Measurements from ENCODE around the gene CCDC89. TPM values are rescaled to one million over a fixed set of nuclear protein-coding genes. Genes with fewer than 3 reads are reported as not detected.

CCDC89 gene
- total RNA-seq = under 1 TPM in 3 of 4 donors, not detected in 1; 0.15 to 0.71 (median 0.42) TPM
- polyA plus RNA-seq = 1 to 10 TPM in 1 of 3 donors, under 1 TPM in 2; 0.13 to 2.0 (median 0.20) TPM
- long read RNA-seq, donor 1 = 0 reads
- long read RNA-seq, donor 2 = 0 reads

- peaks cover 16% of the 10 kb centered on the region for H3K4me1 ChIP-seq
- no peaks in the 10 kb centered on the region for H3K9me3 ChIP-seq
- intact Hi-C loops (cut with DNase I) = no loop called here
- H3K27me3 ChIP-seq (ENCODE audit: insufficient read depth in 3 of 3, low read length in 2 of 3) = no peaks in the 10 kb centered on the region
- peak; percentile 97 to 98 (median 98) for ATAC-seq
- no peaks in the 10 kb centered on the region for H3K36me3 ChIP-seq (ENCODE audit: insufficient read depth in 1 of 2, low read depth in 1 of 2)
- DNase-seq = peak; percentile 66 to 85
- no peak for TF ChIP-seq CTCF (IDR thresholded peaks at IDR 0.05)
- H3K4me3 ChIP-seq = peak within 1 kb of the TSS; percentile 70
- WGBS, 3 donors = 4 to 7% (median 7%) methylated on average over 13 of the region's 13 CpGs
- H3K27ac ChIP-seq = peak within 1 kb of the TSS; percentile 76
Measured at GRCh38 chr11:85685820-85686459, at the start of gene CCDC89. CCDC89 (minus strand) TSS chr11:85686195; CDS start chr11:85686130, 65 bp downstream.

- Histone ChIP-seq H3K27ac (no peak overlapping the region), H3K4me1 (no peaks in the 10 kb centered on the region), H3K27me3 (ENCODE audit: insufficient read depth in 3 of 3, low read length in 2 of 3) (no peaks in the 10 kb centered on the region), H3K9me3 (no peaks in the 10 kb centered on the region), H3K36me3 (ENCODE audit: insufficient read depth in 1 of 2, low read depth in 1 of 2) (no peaks in the 10 kb centered on the region), H3K4me3 (no peak overlapping the region)
- ATAC-seq (no peak), DNase-seq (no peak)
- no peak for TF ChIP-seq CTCF (IDR thresholded peaks at IDR 0.05)
- intact Hi-C loops (cut with DNase I) = no loop called here
Measured at GRCh38 chr11:85732965-85733364, 47.0 kb upstream of the CCDC89 start.

- H3K27ac ChIP-seq = no peak overlapping the region
- WGBS, 3 donors = 93 to 97% (median 93%) methylated on average over 3 of the region's 3 CpGs
- intact Hi-C loops (cut with DNase I) = no loop called here
Measured at GRCh38 chr11:85726381-85726780, 40.4 kb upstream of the CCDC89 start.

GRCh38 chr11:85725510-85726258 lies 39.7 kb upstream of the CCDC89 start:
- H3K27ac ChIP-seq = no peak overlapping the region

More at GRCh38 chr11:85726381-85726780, 40.4 kb upstream of the CCDC89 start:
- Histone ChIP-seq H3K4me1 (no peaks in the 10 kb centered on the region), H3K36me3 (ENCODE audit: insufficient read depth in 1 of 2, low read depth in 1 of 2) (no peaks in the 10 kb centered on the region), H3K4me3 (no peak overlapping the region), H3K9me3 (no peaks in the 10 kb centered on the region), H3K27me3 (ENCODE audit: insufficient read depth in 3 of 3, low read length in 2 of 3) (no peaks in the 10 kb centered on the region)
- no peak for ATAC-seq
- TF ChIP-seq CTCF (IDR thresholded peaks at IDR 0.05) = no peak
- DNase-seq = no peak

More at GRCh38 chr11:85725510-85726258, 39.7 kb upstream of the CCDC89 start:
- Histone ChIP-seq H3K9me3 (no peaks in the 10 kb centered on the region), H3K4me1 (no peaks in the 10 kb centered on the region), H3K27me3 (ENCODE audit: insufficient read depth in 3 of 3, low read length in 2 of 3) (no peaks in the 10 kb centered on the region), H3K36me3 (ENCODE audit: insufficient read depth in 1 of 2, low read depth in 1 of 2) (no peaks in the 10 kb centered on the region), H3K4me3 (no peak overlapping the region)
- peak; percentile 4 for TF ChIP-seq CTCF (IDR thresholded peaks at IDR 0.05)
- DNase-seq = no peak
- intact Hi-C loops (cut with DNase I) = no loop called here
- WGBS, 3 donors = 65 to 79% (median 71%) methylated on average over 3 of the region's 3 CpGs
- ATAC-seq = no peak

All from psoas muscle (tissue), 8 donors.